HepG2 (cell line): Measurements from ENCODE around the gene SH3YL1. TPM values are rescaled to one million over a fixed set of nuclear protein-coding genes. Genes with fewer than 3 reads are reported as not detected.
A peak's percentile ranks its signal among the peaks of the same experiment; 100 is the strongest.

Source experiments
- ATAC-seq: fragments of 200-7000 bp; cut with Tn5 transposase; 3 replicates; pipeline ENCODE4 v1.9.1; 2020; ENCODE audit warnings: mild to moderate bottlenecking, moderate library complexity
- BruUV-seq: library from RNA; stranded (reverse); fragments of 400-500 nt; replicated peaks from 2 replicates; lab custom pipeline; 2021; lab: Mats Ljungman, UMichigan
- CTCF ChIA-PET: fragments of 300-600 bp; formaldehyde crosslinking; extraction: SDS; loops from one replicate; lab custom pipeline; 2021; ENCODE audit warnings: low total read pairs, inconsistent platforms, low intra/inter-chr PET ratio; lab: Yijun Ruan, JAX
- POLR2A ChIA-PET: fragments of 350-600 bp; sonication (Branson Sonifier 250); formaldehyde crosslinking; loops from one replicate; lab custom pipeline; 2020; ENCODE audit warnings: antibody characterized with exemption, inconsistent platforms; lab: Yijun Ruan, JAX
- DNase-seq: peaks from one replicate; pipeline ENCODE4 v3.0.0-alpha.2; 2015; ENCODE audit warnings: low spot score
- FAIRE-seq: peaks from 3 replicates; lab custom pipeline; 2011; peaks lifted over from hg19 to GRCh38; lab: Jason Lieb, UNC
- H2AFZ ChIP-seq: one replicate; pipeline ENCODE4 v1.6.1; 2011; ENCODE audit warnings: low read length, inconsistent platforms
- H3K27ac ChIP-seq: fragments of 300-600 bp; 3 replicates; pipeline ENCODE4 v1.8.0; 2011; ENCODE audit warnings: mixed run types, mild to moderate bottlenecking, mixed read lengths, low read length, inconsistent platforms; ENCODE audit not compliant: insufficient read depth; ENCODE audit errors: extremely low read length
- H3K27me3 ChIP-seq, 2 experiments: fragments of 200-600 bp in 1 of 2; 2 replicates in 1 of 2; 3 replicates in 1 of 2; pipeline versions ENCODE4 v1.6.0 to v1.8.0; 2011; ENCODE audit warnings: low read length in 2 of 2, mild to moderate bottlenecking in 2 of 2, moderate library complexity in 2 of 2, inconsistent platforms in 1 of 2; ENCODE audit not compliant: insufficient read depth in 2 of 2, control insufficient read depth in 1 of 2
- H3K36me3 ChIP-seq, 2 experiments: fragments of 200-600 bp in 1 of 2; replicated peaks in 1 of 2; 2 replicates in 1 of 2; 3 replicates in 1 of 2; pipeline versions ENCODE4 v1.5.1 to v1.8.0; 2011; ENCODE audit warnings: low read length in 2 of 2, inconsistent platforms in 1 of 2; ENCODE audit not compliant: insufficient read depth in 2 of 2, control insufficient read depth in 1 of 2
- H3K4me1 ChIP-seq: 2 replicates; pipeline ENCODE4 v1.5.1; 2012; ENCODE audit warnings: low read length, inconsistent platforms; ENCODE audit not compliant: insufficient read depth
- H3K4me2 ChIP-seq: 2 replicates; pipeline ENCODE4 v1.6.0; 2011; ENCODE audit warnings: low read depth, low read length, inconsistent platforms
- H3K4me3 ChIP-seq, 3 experiments: fragments of 200-600 bp in 1 of 3; sonication (generic), shearing (Covaris generic) in 1 of 3; replicated peaks in 1 of 3; 2 replicates each; pipeline ENCODE4 v1.5.1; 2011 to 2016; ENCODE audit warnings: low read length in 3 of 3, inconsistent platforms in 2 of 3, low read depth in 2 of 3, mild to moderate bottlenecking in 2 of 3, control low read depth in 1 of 3, mixed read lengths in 1 of 3; ENCODE audit not compliant: insufficient read depth in 1 of 3
- H3K79me2 ChIP-seq: one replicate; pipeline ENCODE4 v1.6.1; 2011; ENCODE audit warnings: low read length, inconsistent platforms; ENCODE audit not compliant: insufficient read depth
- H3K9ac ChIP-seq: 2 replicates; pipeline ENCODE4 v1.6.0; 2011; ENCODE audit warnings: mild to moderate bottlenecking, low read depth, low read length, inconsistent platforms; ENCODE audit not compliant: insufficient read depth
- H3K9me3 ChIP-seq: 2 replicates; pipeline ENCODE4 v1.5.1; 2012; ENCODE audit warnings: mild to moderate bottlenecking, low read length
- H4K20me1 ChIP-seq: 2 replicates; pipeline ENCODE4 v1.6.0; 2011; ENCODE audit warnings: inconsistent platforms, mild to moderate bottlenecking, low read length, moderate library complexity; ENCODE audit not compliant: insufficient read depth
- AGO2 ChIP-seq: fragments of 200-400 bp; formaldehyde crosslinking; optimal IDR thresholded peaks from 2 replicates; pipeline ENCODE3; 2017; ENCODE audit warnings: mild to moderate bottlenecking, low read depth, low read length, moderate library complexity
- CCDC6 ChIP-seq: sonication (generic); formaldehyde crosslinking; IDR thresholded peaks from 2 replicates; pipeline ENCODE4 v1.8.1; 2022; ENCODE audit warnings: mild to moderate bottlenecking, missing genetic modification reagents, moderate library complexity
- GATAD2A ChIP-seq: IDR thresholded peaks from 2 replicates; pipeline ENCODE4 v1.6.1; 2016
- HNRNPL ChIP-seq: fragments of 200-400 bp; formaldehyde crosslinking; IDR thresholded peaks from 2 replicates; pipeline ENCODE4 v1.6.1; 2017; ENCODE audit warnings: mild to moderate bottlenecking, low read depth, low read length
- HNRNPUL1 ChIP-seq: fragments of 200-400 bp; formaldehyde crosslinking; IDR thresholded peaks from 2 replicates; pipeline ENCODE4 v1.6.1; 2017; ENCODE audit warnings: low read depth, mild to moderate bottlenecking, low read length, moderate library complexity
- NPAS2 ChIP-seq: sonication (generic); formaldehyde crosslinking; IDR thresholded peaks from 2 replicates; pipeline ENCODE4 v1.8.0; 2022; ENCODE audit warnings: mild to moderate bottlenecking, missing genetic modification reagents, borderline replicate concordance
- NR1H2 ChIP-seq: sonication (generic); formaldehyde crosslinking; IDR thresholded peaks from 2 replicates; pipeline ENCODE4 v1.8.1; 2022; ENCODE audit warnings: low read depth, missing genetic modification reagents, borderline replicate concordance
- RBM22 ChIP-seq: fragments of 200-400 bp; formaldehyde crosslinking; optimal IDR thresholded peaks from 2 replicates; pipeline ENCODE3; 2017; ENCODE audit warnings: mild to moderate bottlenecking, low read length, moderate library complexity
- RNF2 ChIP-seq: fragments of 450-650 bp; conservative IDR thresholded peaks from 2 replicates; pipeline ENCODE4 v1.6.1; 2016; ENCODE audit warnings: low read depth
- TSC22D2 ChIP-seq: sonication (generic); formaldehyde crosslinking; IDR thresholded peaks from 2 replicates; pipeline ENCODE4 v1.5.1; 2020; ENCODE audit warnings: missing genetic modification reagents, mild to moderate bottlenecking, borderline replicate concordance
- XBP1 ChIP-seq: sonication (generic); formaldehyde crosslinking; IDR thresholded peaks from 2 replicates; pipeline ENCODE4 v1.5.0; 2020; ENCODE audit warnings: missing genetic modification reagents
- YY1 ChIP-seq: IDR thresholded peaks from 2 replicates; pipeline ENCODE4 v1.6.1; 2011; ENCODE audit warnings: low read length, low read depth, moderate library complexity, mild to moderate bottlenecking; ENCODE audit not compliant: insufficient read depth, insufficient replicate concordance
- ZBTB49 ChIP-seq: sonication (generic); formaldehyde crosslinking; IDR thresholded peaks from 2 replicates; pipeline ENCODE4 v1.4.0; 2020; ENCODE audit warnings: missing genetic modification reagents, borderline replicate concordance
- ZFP36 ChIP-seq: fragments of 150-350 bp; IDR thresholded peaks from 2 replicates; pipeline ENCODE4 v1.6.1; 2018; ENCODE audit warnings: borderline replicate concordance, low read length, low read depth; ENCODE audit not compliant: partially characterized antibody
- ZFP62 ChIP-seq: sonication (generic); formaldehyde crosslinking; IDR thresholded peaks from 2 replicates; pipeline ENCODE4 v1.4.0; 2020; ENCODE audit warnings: missing genetic modification reagents
- ZIK1 ChIP-seq: sonication (generic); formaldehyde crosslinking; IDR thresholded peaks from 2 replicates; pipeline ENCODE4 v1.5.0; 2020; ENCODE audit warnings: mild to moderate bottlenecking, low read depth, missing genetic modification reagents, borderline replicate concordance
- ZNF205 ChIP-seq: IDR thresholded peaks from 2 replicates; pipeline ENCODE4 v1.6.1; 2018; ENCODE audit warnings: missing biosample characterization, missing genetic modification reagents
- ZNF550 ChIP-seq: sonication (generic); formaldehyde crosslinking; IDR thresholded peaks from 2 replicates; pipeline ENCODE4 v1.4.0; 2020; ENCODE audit warnings: mild to moderate bottlenecking, missing genetic modification reagents, borderline replicate concordance
- ZNF572 ChIP-seq: sonication (generic); formaldehyde crosslinking; IDR thresholded peaks from 2 replicates; pipeline ENCODE4 v1.5.1; 2020; ENCODE audit warnings: mild to moderate bottlenecking, missing genetic modification reagents
- WGBS: methylation state at CpG from one replicate; pipeline ENCODE4 v1.1.6; 2017; ENCODE audit warnings: low lambda C conversion rate; 5-methylcytosine and 5-hydroxymethylcytosine counted together
- in situ Hi-C: cut with HindIII; loops from 2 replicates; pipeline ENCODE4 v1.10.0; 2017; ENCODE audit warnings: low pct_unique_long_range_greater_than_20kb; ENCODE audit not compliant: extremely low pct_ligation_motif_present
- intact Hi-C: fragments of 100-400 bp; cut with micrococcal nuclease; formaldehyde crosslinking; loops from one replicate; pipeline ENCODE4 v1.10.0; 2022; ENCODE audit not compliant: unreplicated experiment
- polyA plus RNA-seq, 8 experiments: library from polyadenylated mRNA; depleted of rRNA in 3 of 8; stranded (reverse) in 7 of 8; unstranded in 1 of 8; fragments of >200 nt; fragmentation: Illumina TruSeq in 4 of 8; extraction: Trizol in 4 of 8; gene quantifications; 2 replicates each; pipeline versions ENCODE4 v1.2.1 to v1.2.3, GENCODE V29; 2011 to 2016; ENCODE audit warnings: low read depth in 4 of 8, missing spikeins in 1 of 8, mixed read lengths in 1 of 8; ENCODE audit not compliant: insufficient read depth in 1 of 8
- total RNA-seq, 5 experiments: library from RNA; depleted of rRNA; stranded (reverse); fragments of >200 nt; fragmentation: Illumina TruSeq; extraction: Trizol; gene quantifications; 2 replicates each; pipeline ENCODE4 v1.2.3, GENCODE V29; 2016; ENCODE audit warnings: low read depth in 1 of 5
- TF ChIP-seq, protein P1 (sequence below): sonication (generic); formaldehyde crosslinking; IDR thresholded peaks from 2 replicates; pipeline ENCODE4 v1.4.0; 2020; ENCODE audit warnings: low read depth, mild to moderate bottlenecking, missing genetic modification reagents

SH3YL1 gene
- total and polyA plus RNA-seq, 2 of the 13 experiments (the other 11 are each of a cell fraction or from before 2014, with no cell fraction given): 13.0 to 48.2 TPM

- no peak overlapping the region for H2AFZ ChIP-seq
- H3K79me2 ChIP-seq: no peaks in the 10 kb centered on the region
- CTCF ChIA-PET: no interaction called here
- FAIRE-seq (no peak), DNase-seq (no peak), ATAC-seq (peak; percentile 48)
- H3K4me3 ChIP-seq: no peak overlapping the region
- in situ Hi-C loops (no loop called here), intact Hi-C loops (no loop called here)
- POLR2A ChIA-PET: no interaction called here
- WGBS: 68% methylated on average over 40 of the region's 43 CpGs
- H3K27me3 ChIP-seq: peaks cover 0 to 32% of the 10 kb centered on the region in 2 experiments; a peak in 4 of 5 replicates
- H3K36me3 ChIP-seq: peaks cover 1 to 5% of the 10 kb centered on the region in 2 experiments; a peak in 1 of 5 replicates
- no peaks in the 10 kb centered on the region for H4K20me1 ChIP-seq
- H3K9ac ChIP-seq: no peak overlapping the region
- no peaks in the 10 kb centered on the region for H3K9me3 ChIP-seq
- H3K4me1 ChIP-seq: no peaks in the 10 kb centered on the region
- TF ChIP-seq CCDC6: no peak
- no peak for TF ChIP-seq ZBTB49 (CRISPR knock-in tag)
- TF ChIP-seq AGO2: no peak
- TF ChIP-seq, protein P1, sequence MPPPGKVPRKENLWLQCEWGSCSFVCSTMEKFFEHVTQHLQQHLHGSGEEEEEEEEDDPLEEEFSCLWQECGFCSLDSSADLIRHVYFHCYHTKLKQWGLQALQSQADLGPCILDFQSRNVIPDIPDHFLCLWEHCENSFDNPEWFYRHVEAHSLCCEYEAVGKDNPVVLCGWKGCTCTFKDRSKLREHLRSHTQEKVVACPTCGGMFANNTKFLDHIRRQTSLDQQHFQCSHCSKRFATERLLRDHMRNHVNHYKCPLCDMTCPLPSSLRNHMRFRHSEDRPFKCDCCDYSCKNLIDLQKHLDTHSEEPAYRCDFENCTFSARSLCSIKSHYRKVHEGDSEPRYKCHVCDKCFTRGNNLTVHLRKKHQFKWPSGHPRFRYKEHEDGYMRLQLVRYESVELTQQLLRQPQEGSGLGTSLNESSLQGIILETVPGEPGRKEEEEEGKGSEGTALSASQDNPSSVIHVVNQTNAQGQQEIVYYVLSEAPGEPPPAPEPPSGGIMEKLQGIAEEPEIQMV (CRISPR knock-in tag): no peak
- TF ChIP-seq NR1H2 (CRISPR knock-in tag): no peak
- no peak for TF ChIP-seq RNF2
- TF ChIP-seq RBM22: no peak
- no peak for TF ChIP-seq NPAS2 (CRISPR knock-in tag)
- no peak for TF ChIP-seq ZNF572
- no peak for TF ChIP-seq ZNF205 (CRISPR knock-in tag)
- TF ChIP-seq GATAD2A (CRISPR knock-in tag): no peak
- no peak for TF ChIP-seq ZFP62 (CRISPR knock-in tag)
- no peak for TF ChIP-seq ZIK1 (CRISPR knock-in tag)
- TF ChIP-seq YY1: no peak
- no peak for TF ChIP-seq HNRNPL
- TF ChIP-seq HNRNPUL1: no peak
- TF ChIP-seq XBP1 (CRISPR knock-in tag): no peak
- no peak for TF ChIP-seq ZFP36
- no peak for TF ChIP-seq TSC22D2 (CRISPR knock-in tag)
- no peak for TF ChIP-seq ZNF550
- no peak overlapping the region for H3K27ac ChIP-seq
- no peak overlapping the region for H3K4me2 ChIP-seq
- no TSS peak for BruUV-seq
These were observed 49.7 kb downstream of the SH3YL1 start for GRCh38 chr2:213932-214693.
